ENCODE results near the gene VAT1L. TPM values are rescaled to one million over a fixed set of nuclear protein-coding genes. Genes with fewer than 3 reads are reported as not detected.

VAT1L gene
- total RNA-seq, 4 donors from 2014 or later: 0.80 to 1.4 (median 1.2) TPM

GRCh38 chr16:78005881-78006280 lies 217.5 kb downstream of the VAT1L start:
- Histone ChIP-seq H3K4me1 (peaks cover 0 to 2% (median 0%) of the 10 kb centered on the region in 4 donors), H3K27me3 (no peaks in the 10 kb centered on the region), H3K9me3 (no peaks in the 10 kb centered on the region), H3K4me3 (no peak overlapping the region), H3K36me3 (no peaks in the 10 kb centered on the region), H3K27ac (no peak overlapping the region)
- intact Hi-C loops (cut with DNase I; ENCODE audit: low total_unique reads) (no loop called here), in situ Hi-C loops (cut with MboI; ENCODE audit: low pct_ligation_motif_present in 1 of 4, low pct_unique_long_range_greater_than_20kb in 1 of 4, low sequenced_read_pairs in 3 of 4) (no loop called here)
- WGBS, 2 donors (ENCODE audit: low coverage in 1 of 2): 80% methylated on average over 1 to 5 of the region's 5 CpGs
- TF ChIP-seq CTCF (IDR thresholded peaks at IDR 0.05) (no peak), EP300 (IDR thresholded peaks at IDR 0.05; ENCODE audit: low read depth) (no peak), POLR2A (IDR thresholded peaks at IDR 0.05) (no peak), POLR2AphosphoS5 (IDR thresholded peaks at IDR 0.05) (no peak)
- DNase-seq: no peak

GRCh38 chr16:78007121-78007520 lies 218.8 kb downstream of the VAT1L start:
- Histone ChIP-seq H3K27ac (no peak overlapping the region), H3K27me3 (no peaks in the 10 kb centered on the region), H3K36me3 (no peaks in the 10 kb centered on the region), H3K4me1 (peaks cover 0 to 2% (median 0%) of the 10 kb centered on the region in 4 donors), H3K4me3 (no peak overlapping the region), H3K9me3 (no peaks in the 10 kb centered on the region)
- TF ChIP-seq CTCF (IDR thresholded peaks at IDR 0.05) (no peak), POLR2AphosphoS5 (IDR thresholded peaks at IDR 0.05) (no peak), POLR2A (IDR thresholded peaks at IDR 0.05) (no peak), EP300 (IDR thresholded peaks at IDR 0.05; ENCODE audit: low read depth) (no peak)
- no peak for DNase-seq
- 74% methylated on average over 3 of the region's 3 CpGs for WGBS, 2 donors (ENCODE audit: low coverage in 1 of 2)
- intact Hi-C loops (cut with DNase I; ENCODE audit: low total_unique reads): no loop called here
- in situ Hi-C loops (cut with MboI; ENCODE audit: low pct_ligation_motif_present in 1 of 4, low pct_unique_long_range_greater_than_20kb in 1 of 4, low sequenced_read_pairs in 3 of 4): no loop called here

GRCh38 chr16:78022347-78023060 lies 234.1 kb downstream of the VAT1L start, which contains the start of gene CLEC3A:
Gene CLEC3A, plus strand, starts transcription at chr16:78022548. Its CDS starts 79 bp downstream, at chr16:78022627.
- Histone ChIP-seq H3K27ac (no peak within 1 kb of the TSS), H3K36me3 (no peaks in the 10 kb centered on the region), H3K9me3 (no peaks in the 10 kb centered on the region), H3K27me3 (no peaks in the 10 kb centered on the region), H3K4me3 (no peak within 1 kb of the TSS), H3K4me1 (no peaks in the 10 kb centered on the region)
- no peak for DNase-seq
- intact Hi-C loops (cut with DNase I; ENCODE audit: low total_unique reads) (no loop called here), in situ Hi-C loops (cut with MboI; ENCODE audit: low pct_ligation_motif_present in 1 of 4, low pct_unique_long_range_greater_than_20kb in 1 of 4, low sequenced_read_pairs in 3 of 4) (no loop called here)
- 20 to 47% methylated on average over 2 to 5 of the region's 5 CpGs for WGBS, 2 donors (ENCODE audit: low coverage in 1 of 2)
- TF ChIP-seq CTCF (IDR thresholded peaks at IDR 0.05): no peak
- TF ChIP-seq POLR2AphosphoS5 (IDR thresholded peaks at IDR 0.05): no peak
- no peak for TF ChIP-seq POLR2A (IDR thresholded peaks at IDR 0.05)
- TF ChIP-seq EP300 (IDR thresholded peaks at IDR 0.05; ENCODE audit: low read depth): no peak

GRCh38 chr16:78024159-78024558 lies 235.8 kb downstream of the VAT1L start:
- no peaks in the 10 kb centered on the region for H3K36me3 ChIP-seq
- no peaks in the 10 kb centered on the region for H3K9me3 ChIP-seq
- no peak for DNase-seq
- H3K4me1 ChIP-seq: no peaks in the 10 kb centered on the region
- no peak overlapping the region for H3K4me3 ChIP-seq
- in situ Hi-C loops (cut with MboI; ENCODE audit: low pct_ligation_motif_present in 1 of 4, low pct_unique_long_range_greater_than_20kb in 1 of 4, low sequenced_read_pairs in 3 of 4): no loop called here
- no peaks in the 10 kb centered on the region for H3K27me3 ChIP-seq
- no peak for TF ChIP-seq CTCF (IDR thresholded peaks at IDR 0.05)
- no peak for TF ChIP-seq POLR2A (IDR thresholded peaks at IDR 0.05)
- intact Hi-C loops (cut with DNase I; ENCODE audit: low total_unique reads): no loop called here
- WGBS, 2 donors (ENCODE audit: low coverage in 1 of 2): 83 to 86% methylated on average over 2 to 5 of the region's 5 CpGs
- H3K27ac ChIP-seq: no peak overlapping the region
